ENCODE measurements around the gene HOOK1.
"Not testable (repeated sequence)": the region's sequence is repeated elsewhere in the genome, so short reads cannot be mapped to it uniquely, and the experiment has no call there.

Gene HOOK1

GRCh38 chr1:59804301-59804700 lies 10.4 kb upstream of the HOOK1 start:
- H3K9me3 Mint-ChIP-seq, result no peaks in the 10 kb centered on the region
- no peaks in the 10 kb centered on the region for H3K36me3 Mint-ChIP-seq (ENCODE audit: low read depth)
- no peak overlapping the region for H3K27ac Mint-ChIP-seq
- peaks cover 7% of the 10 kb centered on the region for H3K27me3 Mint-ChIP-seq
- H3K4me1 Mint-ChIP-seq (ENCODE audit: low read depth), result no peaks in the 10 kb centered on the region
- no peak overlapping the region for H3K4me3 Mint-ChIP-seq

- H3K36me3 Mint-ChIP-seq (ENCODE audit: low read depth), result no peaks in the 10 kb centered on the region
- no peaks in the 10 kb centered on the region for H3K4me1 Mint-ChIP-seq (ENCODE audit: low read depth)
- no peaks in the 10 kb centered on the region for H3K9me3 Mint-ChIP-seq
- H3K4me3 Mint-ChIP-seq, result no peak overlapping the region
- peaks cover 12% of the 10 kb centered on the region for H3K27me3 Mint-ChIP-seq
- H3K27ac Mint-ChIP-seq, result no peak overlapping the region
These were observed 9.2 kb upstream of the HOOK1 start for GRCh38 chr1:59805554-59805953.

DNA sequence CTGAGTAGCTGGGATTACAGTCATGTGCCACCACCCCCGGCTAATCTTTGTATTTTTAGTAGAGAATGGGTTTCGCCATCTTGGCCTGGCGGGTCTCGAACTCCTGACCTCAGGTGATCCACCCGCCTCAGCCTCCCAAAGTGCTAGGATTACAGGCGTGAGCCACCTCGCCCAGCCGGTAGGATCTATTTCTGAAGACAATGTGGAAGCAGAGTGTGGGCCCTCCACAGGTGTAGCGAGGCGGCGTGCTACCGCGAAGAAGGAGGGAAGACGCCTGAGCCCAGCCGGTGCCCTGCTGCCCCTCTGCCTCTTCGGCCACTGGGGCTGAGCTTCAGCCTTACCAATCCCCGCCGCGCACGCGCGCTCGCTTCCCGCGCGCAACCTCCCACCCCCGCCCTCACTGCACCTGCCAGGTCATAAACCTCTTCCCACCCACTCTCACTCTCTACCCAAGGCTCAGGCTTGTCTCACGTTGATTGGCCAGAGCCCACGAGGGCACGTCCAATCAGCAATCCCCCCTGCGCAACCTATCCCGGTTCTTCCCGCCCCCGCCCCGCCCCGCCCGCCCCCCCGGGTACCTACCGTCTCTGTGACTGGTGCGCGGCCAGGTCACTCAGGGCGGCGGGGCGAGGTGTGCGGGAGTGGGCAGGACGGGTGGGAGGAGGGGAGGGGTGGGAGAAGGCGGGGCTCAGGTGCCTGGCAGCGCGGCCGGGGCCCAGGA lies 409 bp upstream of the HOOK1 start:
- Mint-ChIP-seq H3K27ac (peak overlapping the region; percentile 83), H3K36me3 (ENCODE audit: low read depth) (no peaks in the 10 kb centered on the region), H3K4me1 (ENCODE audit: low read depth) (peaks cover 11% of the 10 kb centered on the region), H3K4me3 (no peak overlapping the region), H3K9me3 (no peaks in the 10 kb centered on the region), H3K27me3 (peaks cover 21% of the 10 kb centered on the region)

GRCh38 chr1:59815892-59816291 lies 1.1 kb downstream of the HOOK1 start:
- H3K27ac Mint-ChIP-seq, result no peak overlapping the region
- H3K9me3 Mint-ChIP-seq, result no peaks in the 10 kb centered on the region
- peaks cover 11% of the 10 kb centered on the region for H3K4me1 Mint-ChIP-seq (ENCODE audit: low read depth)
- peaks cover 14% of the 10 kb centered on the region for H3K27me3 Mint-ChIP-seq
- no peak overlapping the region for H3K4me3 Mint-ChIP-seq
- H3K36me3 Mint-ChIP-seq (ENCODE audit: low read depth), result no peaks in the 10 kb centered on the region

DNA sequence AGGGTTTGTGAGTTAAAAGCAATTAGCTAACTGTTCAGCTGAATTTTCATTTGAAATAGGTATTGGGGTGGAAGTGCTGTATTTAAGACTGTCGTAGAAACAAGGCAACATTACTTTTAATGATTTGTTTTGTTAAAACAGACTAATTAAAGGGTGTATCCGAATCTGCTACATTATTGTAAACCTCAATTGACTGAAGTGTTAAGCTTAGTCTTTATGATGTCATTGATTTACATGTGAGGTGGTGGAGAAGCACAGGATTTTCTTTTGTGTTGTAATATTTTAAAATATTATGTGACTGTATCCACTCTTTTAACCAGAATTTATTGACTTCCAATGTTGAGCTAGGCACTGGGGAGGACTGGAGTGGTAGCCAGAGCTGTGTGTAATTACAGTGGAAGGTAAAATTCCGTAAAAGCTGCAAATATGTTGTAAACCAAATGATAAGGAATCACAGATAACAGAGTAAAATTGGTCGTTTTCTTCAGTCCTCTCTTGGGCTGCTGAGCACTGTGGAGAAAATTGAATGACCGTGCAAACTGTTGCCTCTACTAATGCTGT lies 1.6 kb downstream of the HOOK1 start:
- Mint-ChIP-seq H3K36me3 (ENCODE audit: low read depth) (no peaks in the 10 kb centered on the region), H3K9me3 (no peaks in the 10 kb centered on the region), H3K27me3 (peaks cover 9% of the 10 kb centered on the region), H3K4me1 (ENCODE audit: low read depth) (peaks cover 11% of the 10 kb centered on the region), H3K27ac (no peak overlapping the region), H3K4me3 (no peak overlapping the region)

DNA sequence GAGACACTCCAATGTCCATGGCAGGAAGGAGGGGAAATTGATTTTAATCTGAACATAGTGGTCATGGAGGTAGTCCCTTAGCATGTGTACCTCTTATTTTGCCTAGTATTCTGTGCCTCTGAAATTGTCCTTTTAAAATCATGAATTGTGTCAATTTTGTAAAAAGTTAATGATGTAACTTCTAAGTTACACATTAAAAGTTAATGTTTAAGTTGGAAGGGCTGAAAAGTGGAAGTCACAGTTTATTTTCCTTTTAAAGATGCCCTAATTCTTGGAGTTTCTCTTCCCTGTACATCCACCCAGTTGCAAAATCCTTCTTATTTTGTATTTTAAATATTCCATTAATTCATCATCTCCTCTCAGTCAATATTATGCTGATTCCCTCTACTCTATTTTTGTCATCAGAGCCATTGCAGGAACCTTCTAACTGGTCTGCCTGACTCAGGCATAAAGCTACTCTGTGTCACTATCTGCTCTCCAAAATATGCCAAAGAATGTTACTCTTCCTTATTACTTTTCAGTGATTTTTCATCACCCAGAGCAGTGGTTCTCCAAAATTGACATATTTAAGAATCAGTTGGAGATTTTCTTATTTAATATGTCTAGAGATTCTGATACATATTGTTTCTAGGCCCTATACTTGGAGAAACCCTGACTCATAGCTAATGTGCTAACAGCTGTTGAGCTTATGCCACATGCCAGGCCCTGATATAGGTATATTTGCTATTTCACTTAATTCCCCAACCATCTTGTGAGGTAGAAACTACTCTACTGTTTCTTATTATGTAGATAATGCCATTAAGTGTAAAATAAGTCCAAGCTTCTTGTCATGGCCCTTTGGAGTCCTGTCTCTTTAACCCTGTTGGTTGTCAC lies 5.1 kb downstream of the HOOK1 start:
- Mint-ChIP-seq H3K27ac (no peak overlapping the region), H3K27me3 (no peaks in the 10 kb centered on the region), H3K4me3 (no peak overlapping the region), H3K36me3 (ENCODE audit: low read depth) (no peaks in the 10 kb centered on the region), H3K4me1 (ENCODE audit: low read depth) (no peaks in the 10 kb centered on the region), H3K9me3 (no peaks in the 10 kb centered on the region)

DNA sequence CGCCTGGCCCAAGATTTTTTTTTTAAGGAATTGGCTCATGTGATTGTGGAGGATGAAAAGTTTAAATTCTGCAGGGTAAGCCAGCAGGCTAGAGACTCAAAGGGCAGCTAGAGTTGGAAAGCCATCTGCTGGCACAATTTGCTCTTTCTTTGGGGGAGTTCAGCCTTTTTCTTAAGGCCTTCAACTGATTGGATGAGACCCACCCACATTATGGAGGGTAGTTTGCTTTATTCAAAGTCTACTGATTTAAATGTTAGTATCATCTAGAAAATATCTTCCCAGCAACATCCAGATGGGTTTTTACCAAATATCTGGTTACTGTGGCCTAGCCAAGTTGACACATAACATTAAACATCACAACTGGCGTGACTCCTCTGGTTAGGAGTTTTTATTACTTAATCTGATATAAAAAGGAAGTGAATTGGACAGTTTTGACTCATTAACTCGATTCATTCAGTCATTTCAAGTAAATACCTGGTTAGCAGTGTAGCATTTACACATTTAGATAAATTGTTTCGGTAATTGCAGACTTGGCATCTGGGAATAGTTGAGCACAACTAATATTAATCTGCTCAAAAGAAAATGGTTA lies 12.4 kb downstream of the HOOK1 start:
- H3K36me3 Mint-ChIP-seq (ENCODE audit: low read depth), result peaks cover 16% of the 10 kb centered on the region
- no peak overlapping the region for H3K4me3 Mint-ChIP-seq
- no peaks in the 10 kb centered on the region for H3K4me1 Mint-ChIP-seq (ENCODE audit: low read depth)
- H3K9me3 Mint-ChIP-seq, result no peaks in the 10 kb centered on the region
- no peaks in the 10 kb centered on the region for H3K27me3 Mint-ChIP-seq
- no peak overlapping the region for H3K27ac Mint-ChIP-seq

GRCh38 chr1:59828160-59828559 lies 13.4 kb downstream of the HOOK1 start:
- Mint-ChIP-seq H3K4me3 (no peak overlapping the region), H3K4me1 (ENCODE audit: low read depth) (no peaks in the 10 kb centered on the region), H3K9me3 (no peaks in the 10 kb centered on the region), H3K27ac (no peak overlapping the region), H3K36me3 (ENCODE audit: low read depth) (peaks cover 16% of the 10 kb centered on the region), H3K27me3 (no peaks in the 10 kb centered on the region)

DNA sequence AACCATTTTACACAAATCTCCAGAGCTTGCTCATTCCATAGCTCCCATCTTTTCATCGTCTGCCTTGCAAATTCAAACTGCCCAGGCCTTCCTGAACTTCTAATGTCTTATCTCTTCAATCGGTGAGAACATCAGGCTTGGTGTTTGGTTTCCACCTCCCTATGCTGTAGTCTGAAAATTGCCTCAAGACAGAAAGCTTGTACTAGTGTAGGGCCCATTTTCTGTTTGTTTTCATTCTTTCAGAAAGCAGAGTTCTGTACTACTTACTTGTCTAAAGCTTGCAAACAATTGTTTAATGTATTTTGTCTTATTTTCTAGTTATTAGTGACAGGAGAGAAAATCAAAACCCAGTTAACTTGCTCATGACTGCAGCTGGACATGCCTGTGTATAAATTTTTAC lies 16.8 kb downstream of the HOOK1 start:
- H3K27ac Mint-ChIP-seq, result no peak overlapping the region
- H3K4me1 Mint-ChIP-seq (ENCODE audit: low read depth), result no peaks in the 10 kb centered on the region
- no peak overlapping the region for H3K4me3 Mint-ChIP-seq
- no peaks in the 10 kb centered on the region for H3K9me3 Mint-ChIP-seq
- no peaks in the 10 kb centered on the region for H3K27me3 Mint-ChIP-seq
- H3K36me3 Mint-ChIP-seq (ENCODE audit: low read depth), result peaks cover 13% of the 10 kb centered on the region

- Mint-ChIP-seq H3K9me3 (no peaks in the 10 kb centered on the region), H3K36me3 (ENCODE audit: low read depth) (peaks cover 18% of the 10 kb centered on the region), H3K4me1 (ENCODE audit: low read depth) (no peaks in the 10 kb centered on the region), H3K27ac (no peak overlapping the region), H3K27me3 (no peaks in the 10 kb centered on the region), H3K4me3 (no peak overlapping the region)
These were observed 18.3 kb downstream of the HOOK1 start for GRCh38 chr1:59833022-59833421.

GRCh38 chr1:59833991-59834390 lies 19.2 kb downstream of the HOOK1 start:
- Mint-ChIP-seq H3K27me3 (no peaks in the 10 kb centered on the region), H3K4me3 (no peak overlapping the region), H3K36me3 (ENCODE audit: low read depth) (peaks cover 23% of the 10 kb centered on the region), H3K4me1 (ENCODE audit: low read depth) (no peaks in the 10 kb centered on the region), H3K27ac (no peak overlapping the region), H3K9me3 (no peaks in the 10 kb centered on the region)

DNA sequence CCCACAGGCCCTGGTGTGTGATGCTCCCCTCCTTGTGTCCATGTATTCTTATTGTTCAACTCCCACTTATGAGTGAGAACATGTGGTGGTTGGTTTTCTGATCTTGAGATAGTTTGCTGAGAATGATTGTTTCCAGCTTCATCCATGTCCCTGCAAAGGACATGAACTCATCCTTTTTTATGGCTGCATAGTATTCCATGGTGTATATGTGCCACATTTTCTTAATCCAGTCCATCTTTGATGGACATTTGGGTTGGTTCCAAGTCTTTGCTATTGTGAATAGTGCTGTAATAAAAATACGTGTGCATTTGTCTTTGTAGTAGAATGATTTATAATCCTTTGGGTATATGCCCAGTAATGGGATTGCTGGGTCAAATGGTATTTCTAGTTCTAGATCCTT lies 23.1 kb downstream of the HOOK1 start:
- not testable (repeated sequence) for H3K9me3 Mint-ChIP-seq; H3K4me1 Mint-ChIP-seq (ENCODE audit: low read depth); H3K27ac Mint-ChIP-seq; H3K27me3 Mint-ChIP-seq; H3K4me3 Mint-ChIP-seq
- peaks cover 15% of the 10 kb centered on the region for H3K36me3 Mint-ChIP-seq (ENCODE audit: low read depth)

DNA sequence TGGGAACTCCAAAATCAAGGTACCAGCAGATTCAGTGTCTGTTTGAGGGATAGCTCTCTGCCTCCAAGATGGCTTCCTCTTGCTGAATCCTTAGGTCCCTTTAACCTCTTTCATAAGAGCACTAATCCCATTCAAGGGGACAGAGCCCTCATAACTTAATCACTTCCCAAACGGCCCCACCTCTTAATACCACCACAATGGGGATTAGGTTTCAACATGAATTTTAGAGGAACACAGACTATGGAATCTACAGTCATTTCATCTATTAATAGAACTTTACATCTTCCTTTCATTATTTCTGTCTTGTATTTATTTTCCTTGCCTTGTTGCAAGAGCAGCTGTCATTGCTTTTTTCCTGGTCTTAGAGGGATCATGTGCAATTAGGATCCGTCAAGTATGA lies 30.3 kb downstream of the HOOK1 start:
- Mint-ChIP-seq H3K27me3 (no peaks in the 10 kb centered on the region), H3K4me1 (ENCODE audit: low read depth) (no peaks in the 10 kb centered on the region), H3K27ac (no peak overlapping the region), H3K36me3 (ENCODE audit: low read depth) (peaks cover 24% of the 10 kb centered on the region), H3K4me3 (no peak overlapping the region), H3K9me3 (no peaks in the 10 kb centered on the region)

GRCh38 chr1:59846209-59846894 lies 31.6 kb downstream of the HOOK1 start:
- Mint-ChIP-seq H3K27ac (no peak overlapping the region), H3K36me3 (ENCODE audit: low read depth) (peaks cover 24% of the 10 kb centered on the region)

DNA sequence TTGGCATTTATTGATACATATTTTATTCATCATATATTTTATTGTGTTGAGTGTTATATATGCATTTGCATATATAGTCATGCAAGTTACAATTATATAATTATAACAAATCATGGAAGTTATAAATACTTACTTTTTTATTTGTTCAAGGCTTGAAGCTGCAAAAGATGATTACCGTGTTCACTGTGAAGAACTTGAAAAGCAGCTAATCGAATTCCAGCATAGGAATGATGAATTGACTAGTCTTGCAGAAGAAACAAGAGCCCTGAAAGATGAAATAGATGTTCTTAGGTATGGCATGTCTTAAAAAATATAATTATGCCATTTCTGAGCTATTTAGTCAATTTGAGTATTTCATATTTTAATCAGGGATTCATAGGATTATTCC lies 32.1 kb downstream of the HOOK1 start:
- no peaks in the 10 kb centered on the region for H3K27me3 Mint-ChIP-seq
- no peak overlapping the region for H3K4me3 Mint-ChIP-seq
- H3K36me3 Mint-ChIP-seq (ENCODE audit: low read depth), result peaks cover 24% of the 10 kb centered on the region
- H3K27ac Mint-ChIP-seq, result no peak overlapping the region
- H3K9me3 Mint-ChIP-seq, result no peaks in the 10 kb centered on the region
- H3K4me1 Mint-ChIP-seq (ENCODE audit: low read depth), result no peaks in the 10 kb centered on the region

More at GRCh38 chr1:59846209-59846894, 31.6 kb downstream of the HOOK1 start:
- no peaks in the 10 kb centered on the region for H3K4me1 Mint-ChIP-seq (ENCODE audit: low read depth)
- no peaks in the 10 kb centered on the region for H3K27me3 Mint-ChIP-seq
- no peaks in the 10 kb centered on the region for H3K9me3 Mint-ChIP-seq
- H3K4me3 Mint-ChIP-seq, result no peak overlapping the region
